HG03354 (cell line): Measurements from ENCODE around the gene KCNA3.
"Not testable (repeated sequence)": the region's sequence is repeated elsewhere in the genome, so short reads cannot be mapped to it uniquely, and the experiment has no call there.

Experiments
- ATAC-seq: cut with Tn5 transposase; IDR thresholded peaks from one replicate; pipeline ENCODE4 v1.9.1; 2021; ENCODE audit warnings: mild to moderate bottlenecking; ENCODE audit not compliant: unreplicated experiment, poor library complexity, severe bottlenecking

Gene KCNA3

DNA sequence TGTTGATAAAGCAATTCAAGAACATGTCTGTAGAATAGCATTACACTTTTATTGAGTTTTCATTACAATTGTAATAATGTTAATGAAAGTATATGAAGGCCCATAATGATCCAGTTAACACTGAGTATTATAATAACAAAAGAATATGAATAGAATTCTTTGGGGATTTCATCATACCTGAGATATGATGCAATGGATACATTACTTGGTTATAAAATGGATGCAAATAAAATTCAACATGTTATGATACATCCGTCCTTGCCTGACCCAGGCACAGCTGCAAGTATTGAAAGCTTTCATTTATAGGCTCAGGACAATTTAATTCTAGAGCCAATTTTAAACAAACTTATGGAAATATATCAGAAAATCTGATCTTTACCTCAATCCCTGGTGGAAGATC is 8.2 kb upstream of the KCNA3 start:
- no peak for ATAC-seq

DNA sequence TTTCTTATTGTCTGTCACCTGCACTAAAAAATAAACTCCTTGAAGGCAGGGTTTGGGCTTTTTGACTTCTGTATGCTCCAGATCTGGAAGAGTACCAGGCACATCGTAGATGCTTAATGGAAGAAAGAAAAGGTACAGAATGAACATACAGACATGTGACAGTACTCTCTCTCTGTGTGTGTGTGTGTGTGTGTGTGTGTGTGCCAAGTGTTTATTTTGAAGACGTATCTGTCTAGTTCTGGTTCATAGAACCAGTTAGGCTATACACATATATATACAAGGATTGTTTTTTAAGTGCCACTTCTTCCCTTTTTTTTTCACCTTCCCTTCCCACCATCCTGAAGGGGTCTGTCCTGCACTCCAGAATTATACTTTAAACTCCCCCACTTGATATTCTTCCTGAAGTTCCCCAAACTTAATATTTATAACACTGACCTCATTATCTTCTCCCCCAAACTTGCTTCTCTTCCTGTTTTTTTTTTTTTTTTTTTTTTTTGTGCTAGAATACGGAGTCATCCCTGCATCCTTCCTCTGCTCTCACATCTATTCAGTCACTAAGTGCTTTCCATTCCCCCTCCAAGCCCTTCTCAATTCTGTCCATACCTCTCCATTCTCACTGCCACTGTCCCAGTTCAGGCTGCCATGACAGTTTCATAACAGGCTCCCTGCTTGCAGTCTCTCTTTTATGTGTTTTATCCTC is 5.4 kb upstream of the KCNA3 start:
- ATAC-seq, result no peak

DNA sequence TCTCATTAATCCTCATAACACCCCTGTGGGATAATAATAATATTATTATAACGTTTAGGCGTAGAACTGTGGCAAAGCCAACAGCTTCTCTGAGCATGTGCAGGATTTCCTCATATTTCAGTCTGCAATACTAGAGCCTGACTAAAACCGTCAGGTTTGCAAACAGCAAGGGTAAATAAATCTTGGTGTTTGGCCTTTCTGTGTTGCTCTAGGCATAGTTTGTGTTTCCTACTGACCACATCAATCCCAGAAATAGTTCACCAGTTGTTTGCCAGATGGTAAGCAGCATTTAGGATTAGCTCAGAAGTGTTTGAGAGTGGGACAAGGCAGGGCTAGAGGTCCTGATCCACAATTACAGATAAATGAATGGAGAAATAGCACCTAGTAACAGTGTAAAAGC is 2.8 kb upstream of the KCNA3 start:
- ATAC-seq, result no peak

DNA sequence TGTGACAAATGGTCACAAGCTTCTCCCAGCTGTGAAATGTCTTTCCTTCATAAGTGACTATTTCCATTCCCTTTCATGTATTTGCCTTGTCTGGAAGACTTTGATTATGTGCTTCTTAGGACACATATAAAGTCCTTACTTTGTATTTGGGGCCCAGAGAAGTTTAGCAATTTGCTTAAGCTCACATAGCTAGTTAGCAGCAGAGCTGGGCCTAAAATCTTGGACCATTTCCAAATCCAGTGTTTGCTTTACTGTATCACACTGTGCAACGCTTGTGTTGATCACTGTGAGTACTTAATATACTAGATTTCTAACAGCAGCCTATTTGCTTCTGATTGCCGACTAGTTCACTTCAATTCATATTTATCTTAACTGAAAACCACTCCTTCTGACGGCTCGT is 2.2 kb upstream of the KCNA3 start:
- ATAC-seq, result no peak

DNA sequence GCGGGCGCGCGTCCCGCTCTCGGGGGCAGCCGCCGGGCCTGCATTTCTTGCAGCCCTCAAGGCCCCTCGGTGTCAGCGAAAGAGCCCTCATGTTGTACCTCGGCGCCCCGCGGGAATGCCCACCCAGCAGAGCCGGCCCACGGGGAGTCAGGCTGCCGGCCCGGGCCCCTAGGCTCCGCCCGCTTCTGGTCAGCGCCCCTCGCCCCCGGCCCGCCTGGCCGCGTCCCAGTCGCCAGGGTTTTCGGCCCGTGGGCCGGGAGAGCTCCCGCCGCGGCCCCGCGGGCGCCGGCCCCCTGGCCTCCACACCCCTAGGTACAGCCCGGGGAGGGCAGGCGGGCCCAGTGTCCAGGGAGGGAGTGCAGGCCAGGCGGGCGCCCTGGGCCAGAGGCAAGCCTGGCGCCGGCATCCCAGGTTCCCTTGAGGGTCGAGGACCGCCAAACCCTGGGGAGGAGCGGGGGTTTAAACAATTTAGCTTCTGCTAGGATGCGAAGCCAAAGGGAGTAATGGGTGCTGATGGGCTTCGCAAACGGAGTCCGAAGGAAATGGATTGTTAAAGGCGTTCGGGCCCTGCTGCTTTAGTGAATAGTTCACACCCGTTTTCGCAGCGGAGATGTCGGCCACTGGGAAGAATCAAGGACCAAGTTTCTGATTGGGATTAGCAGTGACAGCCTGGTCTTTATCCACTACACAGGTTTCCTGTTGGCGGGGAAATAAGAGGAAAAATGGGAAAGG is 486 bp upstream of the KCNA3 start:
- ATAC-seq, result no peak

DNA sequence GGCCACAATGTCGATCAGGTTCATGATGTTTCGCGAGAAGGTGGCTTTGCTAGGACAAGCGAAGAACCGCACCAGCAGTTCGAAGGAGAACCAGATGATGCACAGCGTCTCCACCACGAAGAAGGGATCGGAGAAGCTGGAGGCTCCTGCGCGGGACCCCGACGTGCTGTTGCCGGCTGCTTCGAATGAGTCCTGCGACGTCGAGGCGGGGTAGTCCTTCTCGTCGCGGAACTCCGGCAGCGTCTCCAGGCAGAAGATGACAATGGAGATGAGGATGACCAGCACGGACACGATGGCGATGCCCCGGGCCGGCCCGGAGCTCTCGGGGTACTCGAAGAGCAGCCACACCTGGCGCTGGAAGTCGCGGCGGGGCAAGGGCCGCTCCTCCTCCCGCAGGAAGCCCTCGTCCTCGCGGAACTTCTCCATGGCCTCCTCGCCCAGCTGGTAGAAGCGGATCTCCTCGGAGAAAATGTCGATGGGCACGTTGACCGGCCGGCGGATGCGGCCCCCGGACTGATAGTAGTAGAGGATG is 869 bp downstream of the KCNA3 start:
- no peak for ATAC-seq

DNA sequence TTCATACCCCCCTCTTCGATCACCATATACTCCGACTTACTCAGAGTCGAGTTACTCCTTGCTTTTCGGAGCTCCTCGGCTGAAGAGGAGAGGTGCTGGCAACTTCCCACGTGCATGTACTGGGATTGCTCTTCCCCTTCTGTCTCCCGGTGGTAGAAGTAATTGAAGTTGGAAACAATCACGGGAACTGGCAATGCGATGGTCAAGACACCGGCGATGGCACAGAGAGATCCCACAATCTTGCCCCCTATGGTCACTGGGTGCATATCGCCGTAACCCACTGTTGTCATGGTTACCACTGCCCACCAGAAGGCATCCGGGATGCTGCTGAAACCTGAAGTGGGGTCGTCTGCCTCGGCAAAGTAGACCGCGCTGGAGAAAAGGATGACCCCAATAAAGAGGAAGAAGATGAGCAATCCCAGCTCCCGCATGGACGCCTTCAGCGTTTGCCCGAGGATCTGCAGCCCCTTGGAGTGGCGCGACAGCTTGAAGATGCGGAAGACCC is 1.5 kb downstream of the KCNA3 start:
- no peak for ATAC-seq

DNA sequence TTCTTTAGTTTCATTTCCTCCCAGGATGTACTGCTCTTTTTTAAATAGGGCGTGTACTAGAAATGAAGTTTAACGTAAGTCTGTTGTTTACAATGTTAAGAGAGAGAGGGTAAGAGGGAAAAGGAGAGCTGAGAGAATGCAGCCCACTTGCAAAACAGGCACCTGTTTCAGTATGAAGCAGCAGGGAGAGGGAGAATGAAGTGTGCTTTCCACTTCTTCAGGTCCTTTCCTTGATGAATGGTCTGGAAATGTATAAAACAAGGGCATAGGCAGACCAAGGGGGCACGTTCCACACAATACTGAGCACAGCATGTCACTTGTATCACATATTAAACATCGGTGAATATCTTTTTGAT is 2.0 kb downstream of the KCNA3 start:
- ATAC-seq, result peak; percentile 58

DNA sequence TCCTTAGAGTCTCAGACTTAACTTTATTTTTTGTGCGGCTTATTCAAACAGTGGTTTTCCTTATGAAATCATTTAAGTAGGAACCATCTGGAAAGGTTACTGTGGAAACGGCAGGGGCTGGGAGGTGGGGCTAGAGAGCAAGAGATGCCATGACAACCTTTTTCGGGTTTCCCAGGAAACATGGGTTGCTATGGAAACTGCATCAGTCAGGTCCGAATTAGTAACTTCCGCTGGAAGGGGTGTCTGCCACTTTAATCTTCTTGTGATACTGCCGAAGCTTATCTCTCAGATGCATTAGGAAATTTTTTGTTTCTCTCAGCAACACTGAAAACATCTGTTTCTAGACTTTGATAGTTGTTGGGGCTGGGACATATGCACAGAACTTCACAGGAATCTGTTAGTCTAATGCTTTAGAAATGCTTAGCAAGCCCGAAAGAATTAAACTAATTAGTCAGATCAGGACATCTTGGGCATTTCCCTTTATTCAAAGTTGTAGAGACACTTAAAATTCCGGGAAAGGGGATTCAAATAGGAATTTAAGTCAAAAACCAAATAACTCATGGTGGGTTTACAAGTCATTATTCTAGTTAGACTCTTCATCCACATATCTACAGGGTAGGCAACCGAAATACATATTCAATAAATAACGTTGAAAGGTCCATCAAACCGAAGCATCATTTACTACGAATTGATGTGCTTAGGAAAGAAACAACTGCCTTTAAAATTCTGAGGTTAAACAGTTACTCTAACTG is 2.6 kb downstream of the KCNA3 start:
- peak; percentile 36 for ATAC-seq

DNA sequence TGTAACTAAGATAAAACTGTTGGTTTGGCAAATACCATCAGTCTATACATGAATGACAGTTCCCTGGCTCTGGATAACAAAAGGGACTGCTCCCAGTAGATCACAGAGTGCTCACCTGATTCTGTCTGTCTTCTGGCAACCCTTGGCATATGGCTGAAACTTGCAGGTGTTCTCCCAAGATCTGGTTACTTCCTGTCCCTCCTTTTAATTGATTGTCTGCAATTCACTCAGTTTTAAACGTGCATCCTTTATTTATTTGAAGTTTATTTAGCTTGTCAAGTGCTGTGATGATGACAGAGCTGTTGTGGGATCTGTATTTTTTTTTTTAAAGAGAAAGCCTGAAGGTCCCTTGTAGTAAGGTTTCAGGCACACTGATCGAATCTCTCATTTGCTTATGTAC is 3.4 kb downstream of the KCNA3 start:
- no peak for ATAC-seq

DNA sequence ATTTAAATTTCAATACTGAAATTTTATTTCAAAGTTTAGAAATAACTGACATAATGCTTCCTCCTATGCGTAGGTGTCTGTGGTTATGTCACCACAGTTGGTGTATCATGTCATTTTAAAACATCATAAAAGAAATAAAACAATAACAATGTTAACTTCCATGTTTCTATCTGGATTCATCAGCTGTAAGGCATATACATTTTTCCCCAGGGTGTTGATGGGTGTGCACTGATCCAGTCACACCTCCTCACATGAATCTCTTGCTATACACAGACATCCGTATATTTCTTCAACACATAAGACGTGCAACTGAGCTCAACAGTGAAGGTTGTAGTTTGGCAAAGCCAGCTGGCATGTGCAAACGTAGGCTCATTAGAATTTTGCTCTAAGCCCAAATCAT is 6.2 kb downstream of the KCNA3 start:
- ATAC-seq, result no peak

DNA sequence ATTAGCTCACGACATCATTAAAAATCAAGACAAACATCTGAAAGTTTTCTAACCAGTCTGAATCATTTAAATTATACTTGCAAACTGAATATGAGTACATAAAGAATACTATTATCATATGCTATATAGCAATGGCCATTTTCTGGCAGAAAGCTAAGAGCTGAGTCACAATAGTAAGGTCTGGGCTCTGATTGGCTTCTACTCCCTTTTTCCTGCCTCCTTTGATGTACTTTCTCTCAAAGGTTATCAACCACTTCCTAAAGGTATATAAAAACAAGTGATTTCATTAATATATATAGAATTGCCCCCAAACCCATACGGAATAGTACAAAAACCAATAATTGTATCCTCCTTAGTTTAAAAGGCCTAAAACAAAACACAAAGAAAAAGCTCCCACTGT is 7.0 kb downstream of the KCNA3 start:
- no peak for ATAC-seq

DNA sequence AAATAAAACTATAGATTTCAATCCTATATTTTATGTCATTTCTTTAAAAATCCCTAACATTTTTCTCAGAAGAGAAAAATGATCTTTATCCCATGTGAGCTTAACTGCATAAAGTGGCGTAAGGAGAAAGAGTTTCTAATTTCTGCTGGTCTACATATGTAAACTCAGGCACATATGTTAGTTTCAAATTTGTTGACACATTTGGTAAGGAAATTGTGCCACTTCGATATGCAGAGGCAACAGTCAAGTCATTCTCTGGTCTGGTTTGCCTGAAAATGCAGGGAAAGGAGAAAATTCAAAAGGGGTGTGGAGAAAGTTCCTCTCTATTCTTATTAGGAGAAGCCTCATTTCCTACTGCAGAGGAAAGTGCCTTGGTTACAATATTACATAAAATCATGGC is 11.5 kb downstream of the KCNA3 start:
- ATAC-seq, result no peak

DNA sequence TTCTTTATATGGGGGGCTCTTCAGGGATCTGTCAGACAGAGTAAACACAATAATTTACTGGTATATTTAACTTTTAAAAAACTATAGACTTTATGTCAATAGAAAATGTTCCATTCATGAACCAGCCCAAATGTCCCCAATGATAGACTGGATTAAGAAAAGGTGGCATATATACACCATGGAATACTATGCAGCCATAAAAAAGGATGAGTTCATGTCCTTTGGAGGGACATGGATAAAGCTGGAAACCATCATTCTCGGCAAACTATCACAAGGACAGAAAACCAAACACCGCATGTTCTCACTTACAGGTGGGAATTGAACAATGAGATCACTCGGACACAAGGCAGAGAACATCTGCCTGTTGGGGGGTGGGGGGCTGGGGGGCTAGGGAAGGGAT is 15.2 kb downstream of the KCNA3 start:
- ATAC-seq, result not testable (repeated sequence)

DNA sequence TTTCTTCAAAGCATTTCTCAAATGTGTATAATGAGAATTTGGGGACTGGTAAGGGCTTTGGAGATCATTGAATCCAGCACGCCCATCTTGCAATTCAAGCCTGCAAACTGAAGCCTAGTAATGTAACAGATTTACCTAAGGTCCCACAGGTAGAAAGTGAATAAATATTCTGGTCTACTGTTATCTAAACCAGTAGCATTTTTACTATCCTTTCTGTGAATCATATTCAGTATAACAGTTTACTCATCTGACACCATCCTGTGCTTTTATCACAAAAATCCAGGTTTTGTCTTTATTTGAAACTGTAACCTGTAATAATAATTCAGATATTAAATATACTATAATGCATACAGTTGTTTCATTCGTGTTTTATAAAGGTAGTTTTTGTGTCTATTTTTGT is 17.4 kb downstream of the KCNA3 start:
- ATAC-seq, result no peak

DNA sequence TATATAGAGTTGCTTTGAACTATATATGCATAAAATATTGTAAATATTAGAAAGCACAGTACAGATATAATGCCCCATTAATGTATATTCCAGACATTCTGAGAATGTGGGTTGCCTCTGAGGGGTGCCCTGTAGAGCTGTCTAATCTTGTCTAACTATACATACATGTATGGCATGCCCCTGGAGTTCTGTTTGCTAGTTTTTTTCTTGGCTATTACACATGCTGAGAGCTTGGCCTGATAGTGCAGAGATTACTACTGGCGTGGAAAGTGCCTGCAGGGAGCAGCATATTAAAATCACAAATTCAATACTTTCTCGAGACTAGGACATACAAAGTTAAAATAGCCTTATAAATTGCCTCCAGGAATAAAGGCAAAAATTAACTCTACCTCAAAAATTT is 24.1 kb downstream of the KCNA3 start:
- ATAC-seq, result no peak

DNA sequence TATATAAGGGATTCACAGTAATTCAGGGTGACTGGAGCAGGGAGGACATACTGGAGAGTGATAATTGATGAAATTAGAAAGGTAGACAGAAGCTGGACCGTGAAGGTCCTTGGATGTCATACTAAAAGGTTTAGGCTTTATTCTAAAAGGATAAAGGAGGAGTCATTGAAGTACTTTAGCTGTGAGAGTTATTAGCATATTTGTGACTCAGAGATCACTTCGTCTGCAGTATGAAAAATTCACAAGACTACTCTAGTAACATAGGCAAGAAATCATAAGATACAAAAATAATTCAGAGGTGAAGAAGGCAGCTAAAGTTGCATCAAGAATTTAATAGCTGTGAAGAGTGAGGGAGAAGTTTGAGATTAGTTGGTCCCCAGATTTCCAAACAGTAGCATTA is 26.3 kb downstream of the KCNA3 start:
- no peak for ATAC-seq

DNA sequence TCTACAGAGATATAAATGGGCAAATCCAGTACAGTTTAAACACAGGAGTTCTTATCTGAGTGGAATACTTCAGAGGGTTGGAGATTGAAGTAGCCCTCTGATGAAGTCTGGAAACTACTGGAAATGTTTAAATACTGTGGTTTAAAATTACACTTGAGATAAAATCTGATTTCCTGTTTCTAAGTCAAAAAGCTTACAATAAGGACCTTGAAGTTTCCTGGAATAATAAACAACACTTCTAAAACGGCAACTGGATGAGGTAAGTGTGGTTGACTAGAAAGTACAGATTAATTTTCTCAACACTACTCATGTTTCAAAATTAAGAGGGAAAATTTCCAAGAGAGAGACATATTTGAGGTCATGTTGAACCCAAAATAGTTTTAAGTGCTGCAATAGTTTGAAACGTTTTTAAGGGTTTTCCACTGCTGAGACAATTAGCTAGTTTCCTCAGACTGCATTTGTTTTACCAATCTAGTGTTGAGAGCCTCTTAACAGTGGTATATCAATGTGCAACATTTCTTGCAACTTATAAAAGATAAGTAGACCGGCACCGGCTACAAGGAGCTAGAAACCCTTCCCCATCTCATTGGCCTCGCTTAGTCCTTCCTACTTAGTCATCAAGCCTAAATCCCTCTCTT is 27.4 kb downstream of the KCNA3 start:
- no peak for ATAC-seq

DNA sequence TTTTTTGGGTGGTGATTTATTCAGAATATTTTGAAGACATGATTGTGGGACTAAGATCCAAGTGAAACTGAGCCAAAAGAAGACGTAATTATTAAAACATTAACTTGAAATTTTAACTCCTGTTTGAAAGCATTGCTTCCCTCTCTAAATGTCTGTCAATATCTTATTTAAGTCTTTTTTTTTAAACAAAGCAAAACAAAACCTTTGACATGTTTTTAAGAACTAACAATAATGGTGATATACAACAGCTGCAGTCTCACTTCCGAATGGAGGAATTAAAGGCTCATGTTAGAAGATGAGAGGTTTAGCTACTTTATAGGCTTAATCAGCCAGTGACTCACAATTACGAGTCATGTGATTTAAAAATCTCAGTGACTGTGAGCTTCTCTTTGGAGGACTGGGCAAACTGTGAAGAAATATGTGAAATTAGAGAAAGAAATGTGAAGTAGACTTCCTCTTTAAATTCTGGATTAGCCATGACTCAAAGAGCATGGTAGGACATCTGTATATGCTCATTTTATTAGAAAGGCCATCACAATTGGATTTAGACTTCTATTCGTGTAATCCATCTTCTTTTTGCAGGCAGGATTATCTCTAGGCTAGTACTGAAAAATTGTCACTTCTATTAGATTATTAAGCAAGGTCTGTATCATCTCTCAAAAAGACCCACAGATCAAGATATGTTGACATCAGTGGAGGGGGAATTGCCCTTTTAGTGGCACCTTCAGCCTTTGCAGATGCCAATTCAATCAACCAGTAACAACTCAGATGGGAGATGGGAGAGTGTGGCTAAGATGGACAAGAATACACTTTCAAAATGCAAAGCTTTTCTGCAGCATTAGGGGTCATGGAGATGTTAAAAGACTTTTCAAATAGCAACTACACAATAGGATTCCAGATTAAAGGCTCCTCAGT is 28.7 kb downstream of the KCNA3 start:
- no peak for ATAC-seq
